ENCODE results near the gene DENND1A.

The DENND1A gene

GRCh38 chr9:123654218-123654993 lies 275.5 kb downstream of the DENND1A start:
- H3K36me3 ChIP-seq (ENCODE audit: insufficient read depth, insufficient read length, low read length) = no peaks in the 10 kb centered on the region
- H3K9me3 ChIP-seq (ENCODE audit: insufficient read depth, low read length) = no peaks in the 10 kb centered on the region
- no peaks in the 10 kb centered on the region for H3K4me1 ChIP-seq (ENCODE audit: insufficient read depth, insufficient read length)
- TF ChIP-seq SUZ12 (IDR thresholded peaks at IDR 0.05; ENCODE audit: extremely low read depth, insufficient read depth, insufficient read length) (no peak), ZNF274 (IDR thresholded peaks at IDR 0.05; ENCODE audit: low read depth, low read length) (no peak)
- no peak overlapping the region for H3K4me3 ChIP-seq (ENCODE audit: insufficient read length, low read depth)
- DNase-seq (ENCODE audit: low read depth, low spot score) = no peak
- no peak overlapping the region for H3K9ac ChIP-seq (ENCODE audit: insufficient read length, low read depth)
- H3K27me3 ChIP-seq (ENCODE audit: insufficient read depth, insufficient read length) = no peaks in the 10 kb centered on the region

- Histone ChIP-seq H3K9me3 (ENCODE audit: insufficient read depth, low read length) (no peaks in the 10 kb centered on the region), H3K4me1 (ENCODE audit: insufficient read depth, insufficient read length) (no peaks in the 10 kb centered on the region), H3K4me3 (ENCODE audit: insufficient read length, low read depth) (no peak overlapping the region), H3K36me3 (ENCODE audit: insufficient read depth, insufficient read length, low read length) (no peaks in the 10 kb centered on the region), H3K9ac (ENCODE audit: insufficient read length, low read depth) (no peak overlapping the region), H3K27me3 (ENCODE audit: insufficient read depth, insufficient read length) (no peaks in the 10 kb centered on the region)
- DNase-seq (ENCODE audit: low read depth, low spot score) = no peak
- no peak for TF ChIP-seq SUZ12 (IDR thresholded peaks at IDR 0.05; ENCODE audit: extremely low read depth, insufficient read depth, insufficient read length)
- no peak for TF ChIP-seq ZNF274 (IDR thresholded peaks at IDR 0.05; ENCODE audit: low read depth, low read length)
- no peak for TF ChIP-seq YY1 (IDR thresholded peaks at IDR 0.05; ENCODE audit: insufficient read depth, insufficient read length)
Measured at GRCh38 chr9:123652416-123652815, 277.5 kb downstream of the DENND1A start.

DNA sequence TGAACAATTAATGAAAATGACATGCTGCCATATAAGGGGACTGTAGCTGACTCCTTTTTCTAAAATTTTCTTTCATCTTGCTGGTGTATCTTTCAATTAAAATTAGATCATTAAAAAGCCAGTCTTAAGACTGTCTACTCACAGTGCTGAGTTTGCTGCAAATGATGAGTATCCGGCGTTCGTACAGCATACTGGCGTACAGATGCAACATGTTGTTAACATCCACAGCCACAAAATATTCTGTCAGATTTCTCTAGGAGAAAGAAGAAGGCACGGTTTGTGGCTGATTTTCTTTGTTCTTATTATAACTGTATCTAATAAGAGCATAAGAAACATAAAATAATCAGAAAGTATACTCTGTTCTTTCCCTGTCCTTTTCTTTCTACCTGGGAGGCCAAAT lies 278.1 kb downstream of the DENND1A start:
- H3K4me3 ChIP-seq (ENCODE audit: insufficient read length, low read depth) = no peak overlapping the region
- TF ChIP-seq YY1 (IDR thresholded peaks at IDR 0.05; ENCODE audit: insufficient read depth, insufficient read length) (no peak), ZNF274 (IDR thresholded peaks at IDR 0.05; ENCODE audit: low read depth, low read length) (no peak), SUZ12 (IDR thresholded peaks at IDR 0.05; ENCODE audit: extremely low read depth, insufficient read depth, insufficient read length) (no peak)
- no peaks in the 10 kb centered on the region for H3K27me3 ChIP-seq (ENCODE audit: insufficient read depth, insufficient read length)
- DNase-seq (ENCODE audit: low read depth, low spot score) = no peak
- H3K36me3 ChIP-seq (ENCODE audit: insufficient read depth, insufficient read length, low read length) = no peaks in the 10 kb centered on the region
- 0 out of 2 replicates have a peak, but pooled peaks cover under 1% of the 10 kb centered on the region for H3K9me3 ChIP-seq (ENCODE audit: insufficient read depth, low read length)
- no peak overlapping the region for H3K9ac ChIP-seq (ENCODE audit: insufficient read length, low read depth)
- no peaks in the 10 kb centered on the region for H3K4me1 ChIP-seq (ENCODE audit: insufficient read depth, insufficient read length)

GRCh38 chr9:123651273-123651672 lies 278.7 kb downstream of the DENND1A start:
- no peaks in the 10 kb centered on the region for H3K36me3 ChIP-seq (ENCODE audit: insufficient read depth, insufficient read length, low read length)
- DNase-seq (ENCODE audit: low read depth, low spot score) = no peak
- no peak overlapping the region for H3K9ac ChIP-seq (ENCODE audit: insufficient read length, low read depth)
- H3K4me1 ChIP-seq (ENCODE audit: insufficient read depth, insufficient read length) = no peaks in the 10 kb centered on the region
- no peaks in the 10 kb centered on the region for H3K27me3 ChIP-seq (ENCODE audit: insufficient read depth, insufficient read length)
- TF ChIP-seq YY1 (IDR thresholded peaks at IDR 0.05; ENCODE audit: insufficient read depth, insufficient read length) (no peak), ZNF274 (IDR thresholded peaks at IDR 0.05; ENCODE audit: low read depth, low read length) (no peak), SUZ12 (IDR thresholded peaks at IDR 0.05; ENCODE audit: extremely low read depth, insufficient read depth, insufficient read length) (no peak)
- no peak overlapping the region for H3K4me3 ChIP-seq (ENCODE audit: insufficient read length, low read depth)
- H3K9me3 ChIP-seq (ENCODE audit: insufficient read depth, low read length) = peaks cover 6% of the 10 kb centered on the region; the same call in 1 of the 2 replicates

- Histone ChIP-seq H3K4me1 (ENCODE audit: insufficient read depth, insufficient read length) (no peaks in the 10 kb centered on the region), H3K36me3 (ENCODE audit: insufficient read depth, insufficient read length, low read length) (no peaks in the 10 kb centered on the region), H3K9me3 (ENCODE audit: insufficient read depth, low read length) (peaks cover 6% of the 10 kb centered on the region; the same call in 1 of the 2 replicates), H3K9ac (ENCODE audit: insufficient read length, low read depth) (no peak overlapping the region), H3K4me3 (ENCODE audit: insufficient read length, low read depth) (no peak overlapping the region), H3K27me3 (ENCODE audit: insufficient read depth, insufficient read length) (no peaks in the 10 kb centered on the region)
- no peak for TF ChIP-seq ZNF274 (IDR thresholded peaks at IDR 0.05; ENCODE audit: low read depth, low read length)
- DNase-seq (ENCODE audit: low read depth, low spot score) = no peak
Measured at GRCh38 chr9:123649909-123650308, 280.0 kb downstream of the DENND1A start.

DNA sequence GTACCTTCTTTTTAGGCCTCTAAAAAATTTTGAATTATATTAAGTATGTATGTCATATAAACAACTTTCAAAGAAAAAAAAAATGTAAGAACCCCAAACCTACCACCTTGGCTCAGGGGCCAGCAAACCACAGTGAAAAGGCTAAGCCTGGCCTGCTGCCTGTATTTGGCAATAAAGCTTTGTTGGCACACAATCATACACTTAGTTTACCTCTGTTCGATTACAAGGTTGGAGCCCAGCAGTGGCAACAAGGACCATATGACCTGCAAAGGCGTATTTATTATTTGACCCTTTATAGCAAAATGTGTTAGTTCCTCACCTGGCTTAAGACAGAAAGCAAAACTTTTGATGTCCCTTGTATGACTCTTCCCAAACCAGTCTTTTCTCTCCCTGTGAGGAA lies 282.8 kb downstream of the DENND1A start:
- H3K4me3 ChIP-seq (ENCODE audit: insufficient read length, low read depth) = no peak overlapping the region
- H3K36me3 ChIP-seq (ENCODE audit: insufficient read depth, insufficient read length, low read length) = no peaks in the 10 kb centered on the region
- TF ChIP-seq SUZ12 (IDR thresholded peaks at IDR 0.05; ENCODE audit: extremely low read depth, insufficient read depth, insufficient read length) (no peak), YY1 (IDR thresholded peaks at IDR 0.05; ENCODE audit: insufficient read depth, insufficient read length) (no peak), ZNF274 (IDR thresholded peaks at IDR 0.05; ENCODE audit: low read depth, low read length) (no peak)
- H3K27me3 ChIP-seq (ENCODE audit: insufficient read depth, insufficient read length) = no peaks in the 10 kb centered on the region
- no peaks in the 10 kb centered on the region for H3K4me1 ChIP-seq (ENCODE audit: insufficient read depth, insufficient read length)
- H3K9ac ChIP-seq (ENCODE audit: insufficient read length, low read depth) = no peak overlapping the region
- no peak for DNase-seq (ENCODE audit: low read depth, low spot score)
- H3K9me3 ChIP-seq (ENCODE audit: insufficient read depth, low read length) = peaks cover 6% of the 10 kb centered on the region; the same call in 1 of the 2 replicates

GRCh38 chr9:123645762-123646161 lies 284.2 kb downstream of the DENND1A start:
- no peak overlapping the region for H3K4me3 ChIP-seq (ENCODE audit: insufficient read length, low read depth)
- no peak overlapping the region for H3K9ac ChIP-seq (ENCODE audit: insufficient read length, low read depth)
- TF ChIP-seq ZNF274 (IDR thresholded peaks at IDR 0.05; ENCODE audit: low read depth, low read length) (no peak), SUZ12 (IDR thresholded peaks at IDR 0.05; ENCODE audit: extremely low read depth, insufficient read depth, insufficient read length) (no peak), YY1 (IDR thresholded peaks at IDR 0.05; ENCODE audit: insufficient read depth, insufficient read length) (no peak)
- H3K9me3 ChIP-seq (ENCODE audit: insufficient read depth, low read length) = peaks cover 6% of the 10 kb centered on the region; the same call in 1 of the 2 replicates
- H3K27me3 ChIP-seq (ENCODE audit: insufficient read depth, insufficient read length) = no peaks in the 10 kb centered on the region
- no peaks in the 10 kb centered on the region for H3K36me3 ChIP-seq (ENCODE audit: insufficient read depth, insufficient read length, low read length)
- H3K4me1 ChIP-seq (ENCODE audit: insufficient read depth, insufficient read length) = no peaks in the 10 kb centered on the region
- no peak for DNase-seq (ENCODE audit: low read depth, low spot score)

Measured in NT2/D1 (cell line).